Stimulated activated CD8-positive, alpha-beta memory T cell treated with anti-CD3 and anti-CD28 coated beads, Interleukin-15, amount 100 ng/mL, for 4 hours (primary cell): Measurements from ENCODE around the gene PLCB3.

Experiments
- DNase-seq, 2 donors: peaks; one replicate each; pipeline ENCODE4 v3.0.0-alpha.2; 2020; ENCODE audit warnings: low read depth in 2 of 2

Gene PLCB3

DNA sequence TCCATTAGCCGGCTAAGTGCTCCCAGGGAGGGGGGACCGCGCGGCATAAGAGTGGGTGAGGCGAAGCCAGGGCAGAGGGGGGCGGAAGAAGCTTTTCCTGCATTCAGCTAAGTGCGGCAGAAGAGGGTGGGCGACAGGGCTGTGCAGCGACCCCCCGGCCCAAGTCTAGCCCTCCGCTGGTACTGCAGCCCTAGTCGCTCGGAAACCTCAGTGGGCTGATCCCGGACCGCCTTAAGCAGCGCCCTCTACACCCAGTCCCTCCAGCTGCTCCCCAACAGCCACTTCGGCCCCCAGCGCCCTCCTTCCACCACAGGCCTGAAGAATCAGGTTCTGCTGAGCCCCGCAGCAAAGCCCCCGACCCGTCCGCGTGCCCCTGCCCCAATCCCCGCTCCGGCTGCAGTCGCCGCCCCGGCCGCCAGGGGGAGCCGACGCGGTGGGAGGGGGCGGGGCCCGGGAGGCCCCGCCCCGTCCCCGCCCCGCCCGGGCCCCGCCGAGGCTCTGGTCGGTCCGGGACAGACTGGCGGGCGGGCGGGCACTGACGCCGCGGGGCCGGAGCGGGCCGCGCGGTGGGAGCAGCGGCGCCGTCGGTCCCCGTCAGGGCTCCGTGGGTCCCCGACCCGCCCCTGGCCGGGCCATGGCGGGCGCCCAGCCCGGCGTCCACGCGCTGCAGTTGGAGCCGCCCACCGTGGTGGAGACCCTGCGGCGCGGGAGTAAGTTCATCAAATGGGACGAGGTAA lies at the start of gene PLCB3:
TSS of gene PLCB3 (plus strand) at position 515 of the 737 bp plus-strand sequence. CDS start at position 635, 120 bp downstream.
- DNase-seq: peak in 1 of 2 donors; percentile 43

DNA sequence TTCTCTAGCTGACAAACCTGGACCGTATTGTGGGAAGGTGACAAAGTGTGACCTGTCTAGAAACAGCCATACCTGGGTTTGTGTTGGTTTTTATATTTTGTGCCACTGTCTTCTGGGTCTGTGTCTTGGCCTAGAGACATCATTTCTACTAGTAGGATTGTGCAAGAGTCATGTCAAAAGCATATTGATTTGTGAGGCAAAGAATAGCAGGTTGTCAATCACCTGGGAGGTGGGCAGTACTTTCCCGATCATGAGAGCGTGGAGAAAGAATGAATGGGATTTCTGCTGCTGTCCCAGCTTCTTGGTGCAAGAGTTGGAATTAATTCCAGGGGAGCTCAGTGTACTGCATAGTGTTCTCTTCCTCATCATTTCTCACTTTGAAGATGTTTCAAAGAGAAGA lies 49.8 kb upstream of the PLCB3 start:
- DNase-seq: no peak

DNA sequence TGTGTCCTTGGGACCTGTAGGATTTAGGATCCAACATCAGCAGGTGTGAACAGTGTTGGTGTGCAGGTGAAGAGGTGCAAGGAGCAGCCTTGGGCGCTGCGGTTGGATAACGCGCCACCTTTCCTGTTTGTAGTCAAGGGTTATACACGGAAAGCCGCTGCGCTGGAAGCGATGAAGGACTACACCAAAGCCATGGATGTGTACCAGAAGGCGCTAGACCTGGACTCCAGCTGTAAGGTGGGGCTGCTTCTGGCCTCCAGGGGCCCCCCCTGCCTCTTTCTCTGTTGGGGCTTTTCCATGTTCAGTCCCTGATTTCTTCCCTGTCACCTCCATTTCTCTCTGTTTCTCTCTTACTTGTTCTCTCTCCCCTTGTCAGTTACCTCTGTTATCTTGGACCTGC lies 48.3 kb upstream of the PLCB3 start:
- no peak for DNase-seq

DNA sequence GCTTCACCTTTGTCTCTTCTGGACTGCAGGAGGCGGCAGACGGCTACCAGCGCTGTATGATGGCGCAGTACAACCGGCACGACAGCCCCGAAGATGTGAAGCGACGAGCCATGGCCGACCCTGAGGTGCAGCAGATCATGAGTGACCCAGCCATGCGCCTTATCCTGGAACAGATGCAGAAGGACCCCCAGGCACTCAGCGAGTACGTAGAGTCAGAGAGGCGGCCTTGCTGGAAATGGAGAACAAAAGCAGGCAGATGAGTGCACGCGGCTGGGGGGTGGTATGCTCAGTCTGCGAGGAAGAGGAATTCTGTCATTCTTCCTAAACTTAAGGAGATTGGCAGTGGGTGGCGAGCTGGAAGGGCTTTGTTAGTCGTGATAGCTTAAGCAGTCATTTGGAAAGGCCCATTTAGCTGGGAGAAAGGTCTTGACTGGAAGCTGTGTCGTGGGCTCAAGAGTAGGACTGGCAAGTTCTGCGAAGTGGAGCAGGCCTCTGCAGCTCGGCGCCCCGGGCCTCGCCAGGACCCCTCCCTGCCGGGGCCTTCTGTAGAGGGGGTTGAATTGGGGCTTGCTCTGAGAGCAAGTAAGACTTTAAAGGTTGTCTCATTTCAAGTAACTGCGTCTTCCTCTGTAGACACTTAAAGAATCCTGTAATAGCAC lies 47.8 kb upstream of the PLCB3 start:
- no peak for DNase-seq

DNA sequence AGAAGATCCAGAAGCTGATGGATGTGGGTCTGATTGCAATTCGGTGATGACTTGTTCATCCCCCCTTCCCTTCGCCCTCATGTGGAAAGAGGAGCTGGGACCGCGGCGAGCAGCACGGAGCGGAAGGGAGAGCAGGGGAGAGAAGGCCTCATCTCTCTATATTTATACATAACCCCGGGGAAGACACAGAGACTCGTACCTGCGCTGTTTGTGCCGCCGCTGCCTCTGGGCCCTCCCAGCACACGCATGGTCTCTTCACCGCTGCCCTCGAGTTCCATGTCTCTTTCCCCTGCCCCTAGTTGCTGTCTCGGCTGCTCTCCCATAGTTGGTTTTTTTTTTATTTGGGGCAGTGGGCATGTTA lies 47.3 kb upstream of the PLCB3 start:
- no peak for DNase-seq

DNA sequence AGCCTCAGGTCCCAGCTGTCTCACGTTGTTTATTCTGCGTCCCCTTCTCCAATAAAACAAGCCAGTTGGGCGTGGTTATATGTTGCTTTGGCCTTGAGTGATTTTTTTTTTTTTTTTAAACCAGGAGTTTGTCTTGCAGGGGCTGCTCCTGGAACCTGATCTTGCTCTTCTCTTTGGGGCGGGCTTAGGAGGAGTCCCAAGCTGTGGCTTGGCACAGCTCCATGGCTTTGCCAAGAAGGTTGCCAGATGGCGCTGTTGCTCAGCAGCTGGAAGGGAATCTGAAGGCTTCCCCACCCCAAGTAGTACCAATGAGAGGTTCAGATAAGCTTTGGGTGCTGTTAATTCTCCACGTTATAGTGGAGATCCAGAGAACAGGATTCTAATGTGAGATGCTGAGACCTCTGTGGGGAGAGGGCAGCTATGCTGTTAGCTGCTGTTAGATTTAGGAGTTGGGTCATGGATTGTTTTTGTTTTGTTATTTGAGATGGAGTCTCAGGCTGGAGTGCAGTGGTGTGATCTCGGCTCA lies 46.8 kb upstream of the PLCB3 start:
- peak in 1 of 2 donors; percentile 62 for DNase-seq

DNA sequence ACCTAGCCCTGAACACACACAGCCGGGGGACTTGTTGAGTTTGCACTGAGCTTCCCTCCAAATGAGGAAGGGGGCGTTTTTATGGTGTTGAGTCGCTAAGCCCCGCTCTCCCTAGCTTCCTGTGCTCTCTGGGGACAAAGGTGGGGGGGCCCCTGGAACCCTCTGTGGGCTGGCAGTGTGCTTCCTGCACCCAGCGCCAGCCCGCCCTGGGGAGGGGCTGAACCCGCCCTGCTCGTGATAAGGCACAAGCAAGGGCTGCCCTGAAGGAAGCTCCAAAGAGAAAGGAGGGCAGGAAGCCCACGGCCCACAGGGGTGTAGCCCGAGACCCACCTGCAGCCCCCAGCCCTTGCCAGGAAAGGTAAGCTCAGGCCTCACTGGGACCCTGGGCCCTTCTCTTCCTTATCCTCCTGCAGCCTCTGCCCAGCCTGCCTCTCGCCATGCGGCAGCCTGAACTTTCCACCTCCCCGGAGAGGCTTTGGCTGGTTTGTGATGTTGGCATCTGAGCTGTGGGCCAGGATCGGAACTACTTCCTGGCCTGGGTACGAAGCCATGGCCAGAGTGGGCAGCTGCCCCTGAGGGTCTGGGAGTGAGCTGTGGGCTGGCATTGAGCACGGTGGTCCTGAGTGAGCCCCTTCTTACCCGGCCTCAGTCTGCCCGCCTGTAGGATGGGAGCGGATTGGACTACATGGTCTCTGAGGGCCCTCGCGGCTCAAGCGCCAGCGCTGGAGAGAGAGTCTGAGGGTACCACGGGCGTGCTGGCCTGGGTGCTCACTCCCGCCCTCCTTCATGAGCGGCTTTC lies 44.7 kb upstream of the PLCB3 start, which contains the start of gene FERMT3:
TSS of gene FERMT3 (plus strand) at position 265 of the 799 bp plus-strand sequence. CDS start 644 bp downstream, outside the sequence.
- DNase-seq: peak in 1 of 2 donors; percentile 51

DNA sequence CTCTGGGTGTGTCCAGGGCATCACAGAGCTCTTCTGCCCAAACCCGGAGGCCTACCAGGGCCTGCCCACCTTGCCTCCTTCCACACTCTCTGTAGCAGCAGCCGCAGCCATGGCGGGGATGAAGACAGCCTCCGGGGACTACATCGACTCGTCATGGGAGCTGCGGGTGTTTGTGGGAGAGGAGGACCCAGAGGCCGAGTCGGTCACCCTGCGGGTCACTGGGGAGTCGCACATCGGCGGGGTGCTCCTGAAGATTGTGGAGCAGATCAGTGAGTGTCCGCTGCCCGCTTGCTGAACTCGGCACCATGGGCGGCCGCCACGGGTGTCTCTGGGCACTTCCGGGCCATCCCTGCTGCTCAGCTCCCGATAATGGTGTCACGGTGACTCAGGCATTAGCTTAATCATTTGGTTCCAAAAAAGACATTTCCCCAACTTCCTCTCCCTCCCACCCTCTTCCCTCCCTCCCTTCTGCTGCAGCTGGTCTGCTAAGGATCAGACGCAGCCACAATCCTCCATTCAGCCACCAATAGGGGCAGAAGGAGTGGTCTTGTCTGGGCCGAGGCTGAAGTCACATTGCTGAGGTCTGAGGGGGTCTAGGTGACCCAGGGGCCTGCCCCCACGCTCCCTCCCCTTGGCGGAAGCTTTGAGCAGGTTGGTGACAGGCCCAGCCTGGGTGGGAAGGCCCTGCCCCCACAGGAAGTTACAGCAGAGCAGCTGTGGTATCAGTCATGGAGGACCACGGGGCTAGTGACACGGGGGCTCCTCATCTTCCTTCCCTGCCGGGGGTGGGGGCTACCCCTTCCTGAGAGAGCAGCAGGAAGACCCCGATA lies 43.9 kb upstream of the PLCB3 start:
- peak; percentile 72 to 82 for DNase-seq

DNA sequence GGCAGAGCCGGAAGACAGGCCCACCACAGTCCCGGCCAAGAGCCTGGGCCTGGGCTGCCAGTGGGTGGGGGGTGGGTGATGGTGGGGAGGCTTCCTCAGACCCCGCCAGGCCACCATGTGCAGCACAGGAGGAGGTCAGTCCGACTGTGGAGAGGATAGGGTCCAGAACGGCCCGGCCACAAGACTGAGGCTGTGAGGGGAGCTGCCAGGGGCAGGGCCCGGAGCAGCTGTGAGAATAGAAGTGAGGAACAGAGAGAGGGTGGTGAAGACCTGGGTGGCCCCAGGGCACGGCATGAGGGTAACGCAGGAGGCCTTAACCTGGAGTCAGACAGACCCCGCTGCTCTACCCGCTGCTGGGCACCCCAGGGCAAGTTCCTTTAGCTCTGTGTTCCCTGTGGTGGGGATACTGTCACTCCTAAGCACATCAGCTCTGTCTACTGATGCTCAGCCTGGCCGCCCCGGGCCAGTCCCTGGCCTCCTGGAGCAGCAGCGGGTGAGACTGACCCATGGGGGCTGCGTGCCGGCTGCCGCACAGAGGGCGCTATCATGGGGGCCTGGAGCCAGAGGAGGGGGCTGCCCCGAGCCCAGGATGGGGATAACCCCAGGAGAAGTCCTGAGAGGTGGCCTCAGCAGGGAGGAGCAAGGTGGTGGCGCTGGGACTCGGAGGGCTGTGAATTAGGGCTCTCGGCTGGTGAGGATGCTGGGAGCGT lies 43.1 kb upstream of the PLCB3 start:
- no peak for DNase-seq

DNA sequence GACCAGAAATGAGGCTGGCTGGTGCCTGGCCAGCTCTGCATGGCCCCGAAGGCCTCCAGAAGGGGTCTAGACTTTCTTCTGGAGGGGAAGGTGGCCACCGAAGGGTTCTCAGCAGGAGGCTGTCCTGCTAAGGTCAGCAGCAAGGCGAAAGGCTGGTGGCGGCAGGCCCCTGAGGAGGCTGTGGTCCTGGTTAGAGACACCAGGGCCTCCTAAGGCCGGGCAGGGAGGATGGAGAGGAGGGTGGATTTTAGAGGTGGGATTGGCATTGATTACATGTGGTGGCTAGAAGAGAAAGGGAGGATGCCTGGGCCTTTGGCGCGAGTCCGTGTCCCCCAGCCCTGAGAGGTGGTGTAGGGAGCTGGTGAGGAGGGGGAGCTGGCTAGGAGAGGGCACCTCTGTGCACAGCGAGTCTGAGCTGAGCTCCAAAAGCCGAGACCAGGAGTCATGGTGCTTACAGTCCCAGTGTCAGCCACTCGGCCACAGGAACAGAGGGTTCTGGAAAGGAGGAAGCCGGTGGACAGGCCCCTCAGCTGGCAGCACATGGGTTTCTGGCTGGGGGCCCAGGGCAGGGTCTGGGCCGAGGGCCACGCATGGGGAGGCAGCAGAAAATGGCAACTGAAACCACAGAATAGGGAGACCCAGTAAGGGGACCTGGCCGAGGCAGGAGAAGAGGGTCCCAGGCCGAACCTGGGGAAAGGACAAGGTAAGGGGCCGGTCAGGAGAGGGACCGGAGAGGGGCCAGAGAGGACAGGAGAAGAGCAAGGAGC lies 42.4 kb upstream of the PLCB3 start:
- no peak for DNase-seq

DNA sequence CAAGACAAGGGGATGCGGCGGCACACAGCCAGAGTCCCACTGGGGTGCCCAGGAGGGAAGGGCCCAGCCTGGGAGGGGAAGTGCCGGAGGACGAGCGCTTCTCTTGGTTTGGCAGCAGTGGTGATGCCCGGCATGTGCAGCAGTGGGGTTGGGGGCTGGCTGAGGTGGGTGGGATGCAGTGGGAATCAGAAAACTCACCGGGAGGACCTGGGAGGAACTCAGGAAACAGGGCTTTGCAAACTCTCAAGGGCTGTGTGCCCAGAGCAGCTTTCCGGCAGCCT lies 41.8 kb upstream of the PLCB3 start:
- no peak for DNase-seq

DNA sequence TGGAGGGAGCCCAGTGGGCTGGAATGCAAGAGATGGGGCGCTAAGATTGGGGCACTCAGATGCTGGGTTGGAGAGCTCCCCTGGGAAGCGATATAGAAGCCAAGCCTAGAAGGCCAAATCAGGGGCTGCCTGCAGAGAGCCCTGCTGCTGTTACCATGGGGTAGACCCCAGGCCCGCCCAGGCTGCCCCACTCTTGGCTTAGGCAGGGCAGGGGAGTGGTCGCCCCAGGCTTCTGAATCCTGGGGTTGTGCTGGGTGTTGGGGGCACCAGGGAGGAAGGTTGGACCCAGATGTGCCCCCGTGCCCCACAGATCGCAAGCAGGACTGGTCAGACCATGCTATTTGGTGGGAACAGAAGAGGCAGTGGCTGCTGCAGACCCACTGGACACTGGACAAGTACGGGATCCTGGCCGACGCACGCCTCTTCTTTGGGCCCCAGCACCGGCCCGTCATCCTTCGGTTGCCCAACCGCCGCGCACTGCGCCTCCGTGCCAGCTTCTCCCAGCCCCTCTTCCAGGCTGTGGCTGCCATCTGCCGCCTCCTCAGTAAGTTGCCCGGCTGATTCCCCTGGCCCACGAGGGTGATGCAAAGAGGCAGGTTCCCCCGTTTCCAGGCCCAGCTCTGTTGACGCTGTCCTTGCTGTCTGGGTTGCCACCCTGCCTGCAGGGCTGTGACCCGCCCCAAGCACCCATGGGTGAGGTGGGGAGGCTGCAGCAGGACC lies 40.9 kb upstream of the PLCB3 start:
- no peak for DNase-seq

DNA sequence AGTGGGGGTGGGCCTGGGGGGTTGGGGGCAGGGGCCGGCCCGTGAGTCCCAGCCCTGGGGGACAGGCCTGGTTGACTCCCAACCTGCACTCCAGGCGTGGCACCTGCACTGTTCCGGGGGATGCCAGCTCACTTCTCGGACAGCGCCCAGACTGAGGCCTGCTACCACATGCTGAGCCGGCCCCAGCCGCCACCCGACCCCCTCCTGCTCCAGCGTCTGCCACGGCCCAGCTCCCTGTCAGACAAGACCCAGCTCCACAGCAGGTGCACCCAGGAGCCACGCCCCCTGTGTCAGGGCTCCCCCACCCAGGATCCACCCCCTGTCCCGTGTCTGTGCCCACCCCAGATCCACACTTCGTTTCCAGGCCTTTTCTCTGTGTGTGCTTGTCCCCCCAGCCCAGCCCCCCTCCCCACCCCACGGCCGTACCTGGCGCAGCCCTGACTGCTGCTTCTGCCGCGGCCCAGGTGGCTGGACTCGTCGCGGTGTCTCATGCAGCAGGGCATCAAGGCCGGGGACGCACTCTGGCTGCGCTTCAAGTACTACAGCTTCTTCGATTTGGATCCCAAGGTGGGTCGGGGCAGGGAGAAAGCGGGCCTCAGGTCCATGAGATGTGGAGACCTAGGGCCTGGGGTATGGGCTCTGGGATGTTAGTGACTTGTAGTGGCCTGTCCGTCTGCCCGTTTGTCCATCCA lies 40.0 kb upstream of the PLCB3 start:
- DNase-seq: no peak

DNA sequence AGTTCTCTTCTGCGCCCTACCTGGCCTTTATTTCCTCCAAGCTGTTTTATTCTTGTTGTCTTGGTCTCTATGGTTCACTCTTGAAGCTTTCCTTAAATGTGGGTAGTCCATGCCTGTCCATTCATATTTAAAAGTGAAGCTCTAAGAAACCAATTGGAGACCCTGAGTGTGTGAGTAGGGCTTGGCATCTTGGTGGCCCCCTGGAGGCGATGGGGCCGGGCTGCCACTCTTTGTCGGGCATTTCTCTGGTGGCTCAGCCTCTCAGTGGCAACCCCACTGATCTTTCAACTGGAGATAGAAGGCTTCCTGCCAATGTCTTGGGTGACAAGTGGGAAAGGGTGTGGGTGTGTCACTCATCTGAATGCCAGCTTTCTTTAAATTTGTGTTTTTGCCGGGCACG lies 34.5 kb upstream of the PLCB3 start:
- no peak for DNase-seq

DNA sequence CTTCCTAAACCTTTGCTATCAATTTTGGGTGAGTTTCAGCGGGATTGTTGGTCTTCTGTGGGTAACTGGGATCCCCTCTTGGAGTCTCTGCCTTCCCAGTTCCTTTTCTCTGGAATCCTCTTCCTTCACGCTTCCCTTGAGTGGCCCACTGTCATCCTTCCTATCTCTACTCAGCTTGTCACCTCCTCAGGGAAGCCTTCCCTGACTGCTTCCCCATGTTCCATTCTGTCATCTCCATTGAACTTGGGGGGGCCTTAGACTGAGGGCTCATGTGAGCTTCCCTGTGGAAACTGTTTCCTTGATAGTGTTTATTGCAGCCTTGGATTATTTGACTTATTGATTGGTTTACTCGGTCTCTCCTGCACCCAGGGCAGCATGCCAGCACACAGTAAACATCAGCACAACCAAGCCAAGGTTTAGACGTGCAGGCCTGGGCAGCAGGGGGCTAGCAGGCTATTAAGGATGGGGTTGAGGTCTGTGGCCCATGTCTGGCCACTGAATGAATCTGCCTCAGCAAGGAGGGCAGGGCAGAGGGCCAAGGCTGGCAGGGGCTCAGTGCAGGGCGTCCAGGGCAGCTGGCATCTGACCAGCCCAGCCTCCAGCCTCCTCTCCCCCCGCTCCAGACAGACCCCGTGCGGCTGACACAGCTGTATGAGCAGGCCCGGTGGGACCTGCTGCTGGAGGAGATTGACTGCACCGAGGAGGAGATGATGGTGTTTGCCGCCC lies 32.5 kb upstream of the PLCB3 start:
- no peak for DNase-seq

DNA sequence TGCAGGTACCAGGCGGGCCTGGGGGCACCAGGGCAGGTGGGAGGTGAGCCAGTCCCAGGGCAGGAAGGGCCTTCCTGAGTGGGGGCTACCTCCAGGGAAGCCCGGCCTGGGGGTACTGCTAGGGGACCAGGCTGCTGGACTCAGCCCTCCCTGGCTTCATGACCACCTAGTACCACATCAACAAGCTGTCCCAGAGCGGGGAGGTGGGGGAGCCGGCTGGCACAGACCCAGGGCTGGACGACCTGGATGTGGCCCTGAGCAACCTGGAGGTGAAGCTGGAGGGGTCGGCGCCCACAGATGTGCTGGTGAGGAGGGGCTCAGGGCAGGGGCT lies 32.0 kb upstream of the PLCB3 start:
- no peak for DNase-seq

DNA sequence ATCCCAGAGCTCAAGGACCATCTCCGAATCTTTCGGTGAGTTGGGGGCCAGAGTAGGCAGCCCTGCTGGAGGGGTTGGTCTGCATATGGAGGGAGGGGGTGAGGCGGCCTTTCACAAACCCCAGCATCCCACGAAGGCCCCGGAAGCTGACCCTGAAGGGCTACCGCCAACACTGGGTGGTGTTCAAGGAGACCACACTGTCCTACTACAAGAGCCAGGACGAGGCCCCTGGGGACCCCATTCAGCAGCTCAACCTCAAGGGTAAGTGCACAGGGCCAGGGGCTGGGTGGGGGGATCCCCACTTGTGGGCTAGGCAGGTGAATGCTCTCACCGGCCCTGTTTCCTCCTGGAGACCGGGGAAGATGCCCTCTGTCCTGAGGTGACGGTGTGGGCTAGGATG lies 31.6 kb upstream of the PLCB3 start:
- no peak for DNase-seq

DNA sequence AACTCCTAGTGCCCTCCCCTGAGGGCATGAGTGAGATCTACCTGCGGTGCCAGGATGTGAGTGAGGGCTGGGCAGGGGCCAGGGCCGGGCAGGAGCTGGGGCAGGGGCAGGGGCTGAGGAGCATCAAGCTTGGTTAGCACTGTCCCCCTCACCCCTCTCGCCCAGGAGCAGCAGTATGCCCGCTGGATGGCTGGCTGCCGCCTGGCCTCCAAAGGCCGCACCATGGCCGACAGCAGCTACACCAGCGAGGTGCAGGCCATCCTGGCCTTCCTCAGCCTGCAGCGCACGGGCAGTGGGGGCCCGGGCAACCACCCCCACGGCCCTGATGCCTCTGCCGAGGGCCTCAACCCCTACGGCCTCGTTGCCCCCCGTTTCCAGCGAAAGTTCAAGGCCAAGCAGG lies 31.1 kb upstream of the PLCB3 start:
- no peak for DNase-seq

DNA sequence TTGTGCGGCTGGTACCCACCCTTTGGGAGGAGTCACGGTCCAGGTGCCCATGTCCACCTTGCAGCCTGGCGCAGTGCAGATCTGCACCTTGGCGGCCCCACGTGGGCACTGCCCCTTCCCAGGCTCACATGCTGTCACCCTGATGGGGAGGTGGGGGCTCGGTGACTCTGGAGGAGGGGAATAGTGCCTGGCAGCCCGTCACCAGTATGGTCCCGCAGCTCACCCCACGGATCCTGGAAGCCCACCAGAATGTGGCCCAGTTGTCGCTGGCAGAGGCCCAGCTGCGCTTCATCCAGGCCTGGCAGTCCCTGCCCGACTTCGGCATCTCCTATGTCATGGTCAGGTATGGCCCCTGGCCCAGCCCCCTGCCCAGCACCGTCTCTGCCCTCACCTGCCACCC lies 30.5 kb upstream of the PLCB3 start:
- DNase-seq: no peak
